GM19467 (cell line): ENCODE measurements around the gene ACVR1.
"Not testable (repeated sequence)": the region's sequence is repeated elsewhere in the genome, so short reads cannot be mapped to it uniquely, and the experiment has no call there.

ENCODE experiments used
- ATAC-seq: cut with Tn5 transposase; IDR thresholded peaks from one replicate; pipeline ENCODE4 v1.9.1; 2021; ENCODE audit warnings: mild to moderate bottlenecking, moderate library complexity; ENCODE audit not compliant: unreplicated experiment

Gene ACVR1

DNA sequence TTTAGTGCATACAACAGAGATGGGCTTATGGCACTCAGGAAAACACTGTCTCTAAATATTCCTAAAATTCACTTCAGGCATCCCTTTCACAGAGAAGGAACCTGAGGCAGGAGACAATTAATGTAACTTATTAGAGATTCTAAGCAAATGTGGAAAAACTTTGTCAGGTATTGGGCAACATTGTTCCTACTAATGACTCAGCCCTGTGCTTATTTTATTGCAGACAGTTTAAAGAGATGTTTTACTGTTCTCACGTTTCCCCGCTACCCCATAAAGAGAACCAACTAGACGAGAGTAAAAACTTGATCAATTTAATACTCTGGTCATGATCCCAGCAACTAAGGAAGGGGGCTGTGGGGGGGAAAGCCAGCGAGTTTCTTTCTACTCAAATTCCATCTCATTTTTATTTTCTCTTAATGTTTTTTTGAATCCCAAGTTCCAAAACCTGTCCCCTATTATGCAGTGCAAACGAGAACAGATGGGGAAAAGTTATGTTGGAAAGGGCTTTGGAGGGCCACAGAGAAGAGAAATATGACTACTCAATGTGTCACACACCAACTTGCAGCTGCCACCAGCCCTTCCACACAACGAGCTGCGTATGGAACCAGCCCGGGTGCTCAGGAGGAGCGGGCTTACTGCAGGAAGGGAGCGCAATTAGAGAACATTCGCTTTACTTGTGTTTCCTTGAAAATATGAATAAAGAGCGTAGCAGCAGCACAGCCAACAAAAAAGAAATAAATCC lies 18.7 kb upstream of the ACVR1 start:
- ATAC-seq, result no peak

DNA sequence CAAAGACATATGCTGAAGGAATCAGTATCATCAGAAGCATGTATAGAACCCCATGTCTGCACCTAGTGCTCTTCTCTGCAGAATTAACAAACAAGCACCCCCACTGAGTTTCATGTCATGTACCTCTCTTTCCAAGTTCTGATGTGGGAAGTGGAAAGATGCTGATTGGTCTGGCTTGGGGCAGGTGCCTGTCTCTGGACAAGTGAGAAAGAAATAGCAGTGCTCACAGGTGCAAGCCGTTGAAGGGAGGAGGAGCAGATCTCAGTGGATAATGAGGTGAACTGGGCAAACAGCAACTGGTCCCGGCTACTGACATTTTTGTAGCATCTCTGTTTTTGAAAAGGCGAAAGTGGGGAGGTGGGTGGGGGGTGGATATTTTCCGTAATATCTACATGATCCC lies 17.5 kb upstream of the ACVR1 start:
- ATAC-seq, result no peak

DNA sequence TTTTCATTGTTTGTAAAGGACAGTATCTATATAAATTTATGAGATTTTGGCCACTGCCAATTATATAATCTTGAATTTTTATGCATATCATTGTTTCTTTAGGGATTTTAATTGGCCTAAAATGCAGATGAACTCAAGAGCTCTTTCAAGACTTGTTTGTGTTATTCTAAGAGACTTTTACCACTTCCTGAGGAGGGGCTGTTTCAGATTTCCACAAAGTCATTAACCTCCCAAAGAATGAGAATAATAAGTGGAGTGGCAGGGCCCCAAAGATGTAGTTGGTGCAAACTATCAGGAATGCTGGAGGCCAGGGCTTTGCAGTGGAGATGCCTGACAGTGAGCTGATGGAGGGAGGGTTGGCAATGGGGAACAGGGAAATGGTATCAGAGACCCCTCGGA lies 15.5 kb upstream of the ACVR1 start:
- no peak for ATAC-seq

DNA sequence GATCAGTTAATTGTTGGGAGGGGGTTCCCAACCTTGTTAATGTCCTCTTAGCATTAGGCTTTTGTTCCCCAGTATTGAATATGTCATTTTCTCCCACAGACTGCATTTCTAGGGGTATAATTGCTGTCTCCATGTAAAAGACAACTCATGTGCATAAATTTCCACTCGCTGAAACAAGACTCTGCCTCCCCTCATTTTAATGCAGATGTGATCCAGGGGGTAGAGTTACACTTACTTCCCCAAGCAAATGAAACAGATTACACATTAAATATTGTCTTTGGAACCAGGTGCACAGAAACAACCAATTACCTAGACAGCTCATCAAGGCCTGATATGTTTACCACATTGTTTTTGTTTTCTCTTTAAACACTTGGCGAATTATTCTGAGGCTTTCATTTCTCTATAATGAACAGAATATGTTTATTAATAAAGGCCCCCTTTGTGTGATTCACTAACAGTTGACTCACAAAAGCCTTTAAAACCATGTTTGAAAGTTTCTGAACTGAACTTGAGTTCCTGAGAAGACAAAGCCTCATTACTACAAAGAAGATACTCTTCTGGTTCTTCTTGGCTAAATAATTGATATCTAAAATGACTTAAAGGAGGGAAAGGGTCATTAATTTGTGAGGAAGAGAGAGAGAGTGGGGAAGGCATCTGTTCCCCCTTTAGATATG lies 15.0 kb upstream of the ACVR1 start:
- no peak for ATAC-seq

DNA sequence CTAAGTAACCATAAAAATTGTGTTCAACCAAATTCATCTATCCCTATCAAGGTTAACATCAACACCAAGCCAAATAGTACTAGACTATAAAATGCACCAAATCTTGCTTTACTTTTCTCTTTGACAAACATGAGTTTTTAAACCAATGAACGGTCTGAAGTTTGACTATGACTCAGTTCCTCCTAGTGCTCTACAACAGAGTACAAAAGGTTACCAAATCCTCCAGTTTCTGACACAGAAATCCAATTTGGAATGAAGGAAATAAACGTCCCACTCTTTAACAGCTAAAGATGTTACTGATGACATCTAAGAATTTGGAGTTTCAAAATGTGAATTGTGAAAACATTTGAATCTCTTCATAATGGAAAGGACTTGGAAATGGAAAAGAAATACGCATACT lies 11.8 kb upstream of the ACVR1 start:
- no peak for ATAC-seq

DNA sequence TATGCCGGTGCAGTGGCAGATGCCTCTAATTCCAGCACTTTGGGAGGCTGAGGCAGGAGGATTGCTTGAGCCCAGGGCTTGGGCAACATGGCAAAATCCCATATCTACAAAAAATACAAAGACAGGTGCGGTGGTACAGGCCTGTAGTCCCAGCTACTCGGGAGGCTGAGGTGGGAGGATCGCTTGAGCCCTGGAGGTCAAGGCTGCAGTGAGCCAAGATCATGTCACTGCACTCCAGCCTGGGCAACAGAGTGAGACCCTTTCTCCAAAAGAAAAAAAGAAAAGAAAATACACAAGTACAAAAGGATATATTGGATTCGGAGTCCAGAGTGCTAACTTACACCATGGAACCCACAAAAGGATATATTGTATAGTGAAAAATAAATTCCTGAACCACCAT lies 8.4 kb upstream of the ACVR1 start:
- ATAC-seq, result not testable (repeated sequence)

DNA sequence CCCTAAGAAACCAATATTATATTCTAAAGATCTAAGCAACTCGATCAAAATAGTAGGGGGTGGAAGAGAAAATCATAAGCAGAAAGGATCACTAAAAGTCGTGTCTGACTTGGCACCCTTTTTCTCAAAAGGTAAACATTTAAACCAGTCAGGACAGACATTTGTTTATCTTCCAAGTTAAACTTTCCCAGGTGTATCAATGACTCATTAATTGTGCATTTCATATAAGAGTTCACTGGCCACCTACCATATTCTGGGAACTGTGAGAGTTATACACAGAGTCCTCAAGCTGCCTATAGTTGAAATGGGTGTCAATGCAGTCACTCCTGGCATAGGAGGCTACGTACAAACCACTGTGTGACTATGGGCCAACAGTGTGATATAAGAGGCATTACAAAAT lies 4.8 kb upstream of the ACVR1 start:
- ATAC-seq, result no peak

DNA sequence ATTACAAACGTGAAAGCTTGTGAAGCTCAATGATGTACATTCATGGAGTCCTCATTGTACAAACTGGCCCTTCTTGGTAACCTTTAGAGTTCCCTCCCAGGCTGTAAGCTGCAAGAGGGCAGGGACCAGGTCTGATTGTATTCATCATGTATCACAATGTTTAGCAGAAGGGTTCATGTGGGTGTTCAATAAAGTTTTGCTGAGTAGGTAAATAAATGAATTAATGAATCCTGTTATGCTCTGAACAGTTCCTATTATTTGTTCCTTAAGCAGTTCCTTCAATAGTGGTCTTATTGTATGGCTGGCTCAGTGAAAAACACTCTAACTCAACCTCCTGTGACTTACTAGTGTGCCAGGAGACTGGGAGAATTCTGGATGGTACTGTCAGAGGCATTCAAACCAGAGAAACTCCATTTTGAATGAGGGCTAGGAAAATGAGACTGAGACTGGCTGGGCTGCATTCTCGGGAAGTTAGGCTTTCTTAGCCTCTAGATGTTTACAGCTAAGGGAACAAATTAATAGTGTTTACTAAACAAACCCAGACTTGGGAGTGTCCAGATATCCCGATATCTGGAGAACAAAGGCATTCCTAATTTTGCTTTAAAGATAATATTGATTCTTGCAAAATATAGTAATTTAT lies 1.8 kb upstream of the ACVR1 start:
- no peak for ATAC-seq

DNA sequence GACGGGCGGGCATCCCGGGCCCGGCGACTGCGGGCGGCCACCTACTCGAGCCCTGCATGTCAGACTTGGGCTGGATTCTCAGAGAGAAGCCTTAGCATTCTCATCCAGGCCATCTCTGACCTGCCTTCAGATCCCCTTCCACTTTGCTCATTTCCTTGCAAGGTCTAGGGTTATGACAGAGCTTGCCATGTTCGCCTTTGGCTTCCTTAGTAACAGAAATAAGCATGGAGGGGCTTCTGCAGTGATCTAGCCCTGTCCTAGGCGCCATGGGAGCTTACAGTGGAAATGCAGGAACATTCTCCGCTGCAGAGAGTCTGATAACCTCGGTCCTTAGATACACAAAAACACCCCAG lies 632 bp upstream of the ACVR1 start:
- ATAC-seq, result no peak

DNA sequence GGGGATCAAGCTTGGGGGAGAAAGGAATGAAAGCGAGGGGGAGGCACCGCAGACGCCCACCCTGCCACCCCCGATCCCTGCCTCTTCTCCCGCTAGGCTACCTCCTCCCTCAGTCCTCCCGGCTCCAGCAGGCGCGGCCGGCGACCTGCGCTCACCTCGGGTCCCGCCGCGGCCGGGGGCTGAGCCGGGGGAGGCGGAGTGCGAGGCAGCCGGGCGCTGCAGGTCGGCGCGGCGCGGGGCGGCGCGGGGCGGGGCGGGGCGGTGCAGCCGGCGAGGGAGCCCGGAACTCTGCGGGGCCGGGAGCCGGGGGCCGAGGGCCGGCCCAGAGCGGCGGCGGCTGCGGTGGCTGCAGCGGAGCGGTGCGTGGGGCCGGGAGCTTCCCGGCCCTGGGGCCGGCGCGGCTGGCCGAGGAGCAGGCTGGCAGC lies 477 bp downstream of the ACVR1 start:
- ATAC-seq, result peak; percentile 51

DNA sequence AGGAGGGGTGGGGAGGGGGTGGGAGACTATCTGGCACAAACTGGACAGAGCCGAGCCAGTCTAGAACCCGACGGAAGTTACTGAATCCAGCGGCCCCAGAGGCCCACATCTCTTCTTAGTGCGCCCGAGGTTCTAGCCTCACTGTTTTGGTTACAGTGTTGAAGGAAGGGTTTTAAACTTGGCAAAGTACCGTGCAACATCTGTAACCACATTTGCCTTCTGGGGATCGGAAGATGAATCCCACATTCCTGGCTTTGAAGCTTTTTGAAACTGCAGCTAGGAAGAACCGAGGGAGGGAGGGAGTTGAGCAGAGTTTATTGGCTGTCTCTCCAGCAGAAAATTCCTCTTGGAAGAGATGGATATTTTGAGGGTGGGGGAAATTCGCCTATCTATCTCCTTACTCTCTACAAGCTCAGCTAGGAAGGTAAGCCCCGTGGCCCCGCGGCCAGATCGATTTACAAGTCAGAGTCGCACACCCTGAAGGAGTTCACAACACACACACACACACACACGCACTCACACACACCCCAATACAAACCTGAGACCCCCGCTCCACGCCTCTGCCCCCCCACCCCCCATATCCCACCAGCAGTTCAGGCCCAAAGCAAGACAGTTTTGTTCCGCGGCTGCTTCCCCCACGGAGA lies 1.0 kb downstream of the ACVR1 start:
- ATAC-seq, result no peak

DNA sequence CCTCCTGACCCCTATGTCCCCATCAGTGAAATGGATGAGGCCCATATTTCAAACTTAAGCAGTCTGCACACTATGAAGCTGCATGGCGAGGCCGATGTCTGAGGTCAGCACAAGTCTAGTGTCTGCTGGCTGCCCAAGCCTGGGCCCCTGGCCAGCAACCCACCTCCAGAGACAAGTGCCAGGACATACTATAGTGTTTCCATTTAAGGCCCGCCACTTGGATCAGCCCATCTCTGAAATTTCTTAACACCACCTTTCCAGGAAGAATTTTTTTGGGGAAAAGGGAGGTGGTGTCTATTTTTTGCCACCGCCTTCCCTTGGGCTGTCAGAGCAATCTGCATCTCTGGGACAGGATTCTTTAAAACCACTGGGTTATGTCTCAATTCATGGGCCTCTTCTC lies 1.8 kb downstream of the ACVR1 start:
- ATAC-seq, result no peak

DNA sequence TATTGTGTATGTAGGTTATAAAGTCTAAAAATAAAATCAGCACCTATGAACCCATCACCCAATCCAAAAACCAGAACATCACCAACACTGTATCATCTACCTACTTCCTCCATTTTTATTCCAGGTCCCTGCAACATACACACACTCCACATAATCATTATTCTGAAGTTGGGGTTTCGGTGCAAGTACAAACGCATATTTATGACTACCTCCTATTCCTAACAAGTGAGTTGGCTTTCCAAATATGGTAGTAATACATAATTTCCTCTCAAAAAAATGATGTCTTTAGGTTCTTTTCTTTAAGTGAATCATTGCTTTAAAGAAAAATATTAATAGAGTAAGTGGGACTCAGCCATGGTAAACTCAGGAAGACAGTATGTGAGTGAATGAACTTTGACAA lies 3.3 kb downstream of the ACVR1 start:
- no peak for ATAC-seq

DNA sequence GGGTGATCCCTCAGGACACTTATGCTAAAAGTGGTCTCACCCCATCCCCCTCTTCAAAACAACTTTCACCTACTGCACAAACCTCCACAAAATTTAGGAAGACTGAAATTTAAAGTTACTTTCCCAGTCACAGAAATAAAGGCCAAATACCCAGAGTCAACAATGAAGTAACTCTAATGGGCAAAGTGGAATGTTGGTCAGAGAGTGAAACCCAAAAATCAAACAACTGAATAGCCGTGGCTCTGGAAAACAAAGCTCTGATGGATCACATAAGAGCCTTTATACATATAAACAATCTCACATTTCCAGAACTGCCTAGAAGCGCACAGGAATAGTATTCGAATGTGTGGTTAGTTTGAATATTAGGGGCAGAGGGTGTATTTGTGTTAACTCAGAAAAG lies 4.7 kb downstream of the ACVR1 start:
- no peak for ATAC-seq

DNA sequence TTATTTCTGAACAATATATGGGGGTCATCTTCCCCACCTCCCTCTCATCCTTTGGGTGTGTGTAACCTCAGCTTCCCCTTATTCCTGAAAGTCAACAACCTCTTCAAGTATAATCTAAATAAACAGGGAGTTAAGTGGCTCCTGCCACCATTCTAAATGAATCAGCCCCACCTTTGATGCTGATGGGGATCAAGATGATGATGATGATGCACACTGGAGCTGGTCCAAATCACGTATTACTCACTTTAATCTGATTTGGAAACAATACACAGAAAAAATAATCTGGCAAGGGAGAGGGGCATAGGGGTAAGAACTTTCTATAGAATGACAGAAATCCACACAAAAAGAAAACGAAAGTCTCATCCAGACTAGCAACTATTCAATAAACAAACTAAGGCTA lies 7.1 kb downstream of the ACVR1 start:
- no peak for ATAC-seq

DNA sequence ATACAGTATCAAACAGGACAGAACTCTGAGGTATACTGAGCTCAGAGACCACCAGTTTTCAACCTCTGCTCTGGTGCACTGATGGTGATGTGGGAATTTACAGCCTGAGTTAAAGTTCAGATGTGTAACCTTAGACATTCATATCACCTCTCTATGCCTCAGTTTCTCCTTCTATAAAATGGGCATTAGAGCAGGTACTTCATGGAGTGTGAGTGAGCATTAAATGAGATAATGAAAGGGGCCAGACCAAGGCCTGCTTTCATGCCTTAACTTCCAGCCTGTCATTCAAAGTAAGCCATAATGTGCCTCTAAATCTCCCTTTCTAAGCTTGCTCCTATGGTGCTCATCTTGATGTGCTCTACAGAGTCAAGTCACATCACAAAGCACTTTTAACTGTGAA lies 8.4 kb downstream of the ACVR1 start:
- no peak for ATAC-seq

DNA sequence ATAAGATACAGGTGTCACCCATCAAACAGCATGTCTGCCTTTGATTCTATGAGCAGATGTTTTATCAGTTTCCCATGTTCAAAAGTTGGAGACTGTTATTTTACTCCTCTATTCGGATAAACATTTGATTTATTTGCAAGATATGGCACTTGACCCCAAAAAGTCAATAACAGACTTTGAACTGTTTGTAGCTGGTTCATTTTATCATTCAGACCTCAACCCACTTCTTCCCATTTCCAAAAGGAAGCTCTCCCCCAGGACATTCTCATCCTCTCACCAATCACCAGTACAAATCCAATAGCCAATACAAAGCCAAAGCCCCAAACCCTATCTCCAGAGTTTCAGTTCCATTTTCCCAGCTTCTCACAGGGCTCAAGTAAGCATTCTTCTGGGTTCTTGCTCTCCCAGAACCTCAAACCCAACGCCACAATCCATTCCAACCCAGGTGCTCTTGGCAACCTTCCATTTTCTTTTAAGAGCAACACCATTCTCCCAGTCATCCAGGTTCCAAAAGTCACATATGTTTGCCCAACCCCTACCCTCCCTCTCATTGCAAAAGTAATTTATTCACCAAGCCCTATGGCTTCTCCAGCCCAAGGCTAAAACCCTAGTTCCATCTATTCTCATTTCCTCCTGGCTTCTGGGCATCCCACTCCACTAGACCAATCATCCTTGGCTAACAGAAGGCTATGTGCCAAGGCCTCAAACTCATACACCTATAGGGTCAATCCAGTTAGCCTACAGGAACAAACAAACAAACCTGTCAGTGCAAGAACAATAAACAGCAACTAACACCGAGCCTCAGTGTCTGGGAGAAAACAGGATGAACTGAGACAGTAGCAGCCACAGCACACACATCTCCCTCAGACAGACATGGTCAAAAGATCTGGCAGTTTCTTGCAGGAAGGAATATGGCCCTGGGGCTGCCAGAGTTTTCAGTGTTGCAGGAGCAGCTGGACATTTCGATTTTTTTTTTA lies 9.2 kb downstream of the ACVR1 start:
- no peak for ATAC-seq

DNA sequence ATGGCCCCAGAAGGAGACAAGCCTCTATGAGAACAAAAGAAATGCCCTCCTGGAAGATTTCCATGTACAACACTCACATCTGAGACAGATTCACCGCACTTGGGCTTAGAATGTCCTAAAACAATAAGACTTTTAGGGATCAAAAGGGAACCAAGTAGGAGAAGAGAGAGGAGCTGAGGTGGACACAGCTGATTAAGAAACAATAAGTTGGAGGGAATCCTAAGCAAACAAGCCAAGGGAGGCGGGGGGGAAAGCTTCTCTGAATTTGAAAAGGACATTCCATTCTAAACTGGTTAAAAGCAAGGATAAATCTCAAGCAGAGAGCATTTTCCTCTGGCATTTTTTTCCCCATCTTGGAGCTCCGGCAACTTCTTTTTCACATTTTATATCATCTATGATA lies 9.9 kb downstream of the ACVR1 start:
- no peak for ATAC-seq

DNA sequence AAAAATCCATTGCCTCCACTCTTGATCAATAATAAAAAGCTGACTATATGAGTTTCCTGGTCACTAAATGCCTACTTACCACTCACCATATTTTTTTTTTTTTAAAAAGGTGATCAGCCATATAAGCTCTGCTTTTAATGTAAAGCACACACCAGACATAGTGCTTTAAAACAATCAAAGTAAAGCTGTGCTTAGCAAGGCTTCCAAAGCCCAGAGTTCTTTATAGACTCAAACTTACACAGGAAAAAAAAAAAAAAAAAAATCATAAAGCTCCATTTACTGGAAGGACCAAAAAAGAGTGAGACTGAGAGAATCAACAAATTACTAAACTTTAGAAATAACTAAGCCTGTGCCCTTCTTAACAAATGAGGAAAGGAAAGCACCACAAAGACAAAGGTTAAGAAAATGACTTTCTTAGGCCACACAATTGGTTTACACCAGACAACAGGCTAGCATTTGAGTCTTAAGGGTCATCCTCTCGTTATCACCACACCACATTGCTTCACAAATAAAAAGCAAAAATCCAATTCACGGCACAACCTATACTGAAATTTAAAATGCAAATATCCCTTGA lies 11.2 kb downstream of the ACVR1 start:
- ATAC-seq, result no peak

DNA sequence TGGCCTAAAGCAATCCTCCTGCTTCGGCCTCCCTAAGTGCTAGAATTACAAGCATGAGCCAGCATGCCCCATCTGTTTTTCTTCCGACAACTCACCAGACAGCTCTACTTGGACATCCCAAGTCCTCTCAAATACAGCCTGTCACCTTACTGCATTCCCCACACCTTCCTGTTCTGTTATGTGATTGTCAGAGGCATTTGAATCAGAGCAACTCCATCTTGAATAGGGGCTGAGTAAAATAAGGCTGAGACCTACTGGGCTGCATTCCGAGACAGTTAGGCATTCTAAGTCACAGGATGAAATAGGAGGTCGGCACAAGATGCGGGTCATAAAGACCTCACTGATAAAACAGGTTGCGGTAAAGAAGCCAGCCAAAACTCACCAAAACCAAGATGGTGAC lies 17.3 kb downstream of the ACVR1 start:
- no peak for ATAC-seq
